Stimulated activated CD8-positive, alpha-beta memory T cell treated with anti-CD3 and anti-CD28 coated beads, Interleukin-15, amount 100 ng/mL, for 1 hour (primary cell): ENCODE measurements around the gene ATXN7L1.
A peak's percentile ranks its signal among the peaks of the same experiment; 100 is the strongest.
"Not testable (repeated sequence)": the region's sequence is repeated elsewhere in the genome, so short reads cannot be mapped to it uniquely, and the experiment has no call there.

ENCODE experiments used
- DNase-seq: peaks from one replicate; pipeline ENCODE4 v3.0.0-alpha.2; 2020; ENCODE audit warnings: low read depth

Gene ATXN7L1

GRCh38 chr7:105617280-105618015 is 259.0 kb downstream of the ATXN7L1 start:
- DNase-seq: no peak

DNA sequence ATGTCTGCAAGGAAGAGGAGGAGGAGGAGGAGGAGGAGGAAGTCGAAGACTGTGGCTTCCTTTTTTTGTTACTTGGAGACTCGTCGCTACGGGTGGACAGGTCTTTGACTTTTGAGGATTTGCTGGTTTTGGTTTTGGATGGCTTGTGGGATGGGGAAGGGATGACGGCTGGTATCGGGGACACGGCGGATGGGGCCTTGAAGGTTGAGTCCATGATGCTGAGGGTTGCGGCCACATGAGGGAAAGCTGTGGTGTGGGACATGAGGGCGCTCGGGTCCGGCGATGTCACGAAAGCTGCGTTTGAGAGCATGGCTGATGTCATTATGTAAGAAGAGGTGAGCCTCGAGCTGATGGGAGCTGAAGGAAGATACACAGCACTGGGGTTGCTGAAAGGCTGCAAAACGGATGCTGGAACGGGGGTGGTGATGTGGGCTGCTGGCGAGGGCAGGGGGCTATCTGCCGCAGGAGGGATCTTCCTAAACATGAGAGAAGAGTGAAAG is 262.0 kb downstream of the ATXN7L1 start:
- no peak for DNase-seq

DNA sequence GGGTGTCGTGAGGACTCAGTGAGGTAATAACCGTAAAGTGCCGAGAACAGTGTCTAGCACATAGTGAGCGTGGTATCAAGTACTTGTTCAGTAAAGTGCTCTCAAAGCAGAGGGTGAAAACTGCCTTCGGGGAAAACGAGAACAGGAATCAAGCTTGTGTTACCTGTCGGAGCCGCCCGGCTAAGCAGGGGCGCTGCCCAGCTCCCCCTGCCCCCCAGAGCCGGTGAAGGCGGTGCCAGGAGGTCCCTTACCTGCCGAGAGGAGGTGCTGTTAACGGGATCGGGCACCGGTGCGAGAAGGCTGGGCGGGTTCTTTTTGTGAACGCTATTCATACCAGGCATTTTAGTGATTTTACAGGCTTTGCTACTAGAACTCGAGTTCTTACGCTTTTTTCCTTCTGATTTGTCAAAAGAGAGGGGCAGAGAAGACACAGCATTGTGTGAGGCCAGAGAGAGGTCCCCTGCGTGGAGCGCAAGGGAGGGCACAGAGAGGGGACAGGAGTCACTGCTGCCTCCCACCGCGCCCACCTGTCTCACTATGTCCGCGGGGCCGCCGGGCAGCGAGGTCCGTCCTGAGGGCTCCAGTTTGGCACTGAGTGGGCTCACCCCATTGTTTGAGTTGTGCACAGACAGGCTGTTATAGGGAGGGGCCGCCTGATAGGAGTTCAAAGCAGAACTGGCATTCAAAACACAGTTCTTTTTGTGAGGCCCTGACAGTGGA is 262.6 kb downstream of the ATXN7L1 start:
- DNase-seq: no peak

DNA sequence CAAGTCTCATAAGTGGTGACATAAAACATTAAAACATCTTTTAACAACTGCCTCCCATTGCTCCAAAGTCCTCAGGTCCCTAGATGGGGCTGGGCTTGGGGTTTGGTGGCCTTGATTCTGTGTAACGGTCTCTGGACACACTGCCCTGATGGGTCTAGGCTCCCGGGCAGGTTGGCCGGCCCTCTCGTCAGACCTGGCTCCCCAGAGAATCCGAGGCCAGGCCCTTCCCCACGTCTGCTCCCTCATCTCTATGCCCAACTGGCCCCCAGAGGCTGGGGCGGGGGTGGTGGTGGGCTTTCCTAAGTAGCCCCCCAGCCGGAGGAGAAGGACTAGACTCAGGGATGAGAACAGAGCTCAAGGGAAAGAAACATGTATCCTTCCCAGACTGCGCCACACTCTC is 263.6 kb downstream of the ATXN7L1 start:
- no peak for DNase-seq

- DNase-seq: no peak
Observed at GRCh38 chr7:105611856-105612775, 264.3 kb downstream of the ATXN7L1 start.

DNA sequence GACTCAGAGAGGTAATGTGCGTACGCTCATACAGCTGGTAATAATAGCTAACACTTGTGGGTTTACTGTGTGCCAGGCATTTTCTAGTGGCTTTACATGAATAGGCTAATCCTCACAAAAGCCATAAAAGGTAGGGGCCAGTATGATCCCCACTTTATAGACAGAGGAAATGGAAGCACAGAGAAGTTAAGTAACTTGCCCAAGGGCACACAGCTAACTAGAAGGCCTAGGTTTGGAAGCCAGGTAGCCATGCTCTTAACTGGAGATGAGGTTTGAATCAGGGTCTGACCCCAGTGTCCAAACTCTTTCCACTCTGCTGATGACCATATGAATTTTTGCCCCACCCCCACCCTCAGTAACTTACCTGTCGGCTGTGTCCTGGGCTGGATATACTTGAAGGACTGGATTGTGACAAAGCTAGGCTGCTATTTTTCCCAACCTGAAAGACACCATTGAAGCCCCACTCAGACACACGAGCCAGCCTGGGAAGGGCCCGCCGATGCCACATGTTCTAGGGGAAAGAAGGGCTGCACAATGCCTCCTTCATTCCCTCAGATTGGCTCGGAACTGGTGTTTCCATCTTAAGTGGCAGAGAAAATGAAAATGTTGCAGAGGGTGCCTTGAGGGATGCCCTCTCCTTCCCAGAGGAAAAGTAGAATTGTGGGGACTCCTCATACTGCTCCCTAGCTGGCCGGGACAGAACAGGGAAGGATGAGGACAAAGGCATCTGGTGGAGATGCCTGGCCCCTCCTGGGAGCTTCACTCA is 266.1 kb downstream of the ATXN7L1 start:
- no peak for DNase-seq

DNA sequence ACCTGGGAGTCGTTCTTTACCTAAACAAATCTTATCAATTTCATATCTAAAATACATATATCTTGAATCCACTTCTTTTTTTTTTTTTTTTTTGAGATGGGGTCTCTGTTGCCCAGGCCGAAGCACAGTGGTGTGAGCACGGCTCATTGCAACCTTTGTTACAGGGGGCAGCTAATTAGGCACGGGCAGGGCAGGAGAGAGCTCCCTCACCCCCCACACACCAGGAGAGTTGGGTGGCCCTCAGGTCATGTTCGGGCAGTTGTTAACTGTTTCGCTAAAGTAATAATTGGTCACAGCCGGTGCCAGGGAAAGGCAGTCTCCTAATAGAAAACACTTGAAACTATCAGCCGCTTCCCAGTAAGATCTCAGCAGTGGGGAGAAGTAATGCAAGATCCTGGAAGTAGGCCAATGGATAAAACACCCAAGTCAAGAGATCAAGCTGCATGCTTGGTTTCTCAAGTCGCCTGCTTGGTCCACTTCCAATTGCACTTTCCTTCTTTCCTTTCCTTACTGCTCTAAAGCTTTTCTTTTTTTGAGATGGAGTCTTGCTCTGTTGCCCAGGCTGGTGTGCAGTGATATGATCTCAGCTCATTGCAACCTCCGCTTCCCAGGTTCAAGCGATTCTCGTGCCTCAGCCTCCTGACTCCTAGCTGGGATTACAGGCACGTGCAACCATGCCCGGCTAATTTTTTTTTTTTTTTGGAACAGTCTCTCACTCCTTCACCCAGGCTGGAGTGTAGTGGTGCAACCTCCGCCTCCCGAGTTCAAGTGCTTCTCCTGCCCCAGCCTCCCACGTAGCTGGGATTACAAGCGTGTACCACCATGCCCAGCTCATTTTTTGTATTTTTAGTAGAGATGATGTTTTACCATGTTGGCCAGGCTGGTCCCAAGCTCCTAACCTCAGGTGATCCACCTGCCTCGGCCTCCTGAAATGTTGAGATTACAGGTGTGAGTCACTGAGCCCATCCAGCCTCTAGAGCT is 273.8 kb downstream of the ATXN7L1 start:
- DNase-seq: no peak

- no peak for DNase-seq
Observed at GRCh38 chr7:105600720-105601550, 275.5 kb downstream of the ATXN7L1 start.

- DNase-seq: no peak
Observed at GRCh38 chr7:105599551-105599950, 276.8 kb downstream of the ATXN7L1 start.

- not testable (repeated sequence) for DNase-seq
Observed at GRCh38 chr7:105599080-105599479, 277.3 kb downstream of the ATXN7L1 start.

GRCh38 chr7:105596866-105597265 is 279.5 kb downstream of the ATXN7L1 start:
- no peak for DNase-seq

DNA sequence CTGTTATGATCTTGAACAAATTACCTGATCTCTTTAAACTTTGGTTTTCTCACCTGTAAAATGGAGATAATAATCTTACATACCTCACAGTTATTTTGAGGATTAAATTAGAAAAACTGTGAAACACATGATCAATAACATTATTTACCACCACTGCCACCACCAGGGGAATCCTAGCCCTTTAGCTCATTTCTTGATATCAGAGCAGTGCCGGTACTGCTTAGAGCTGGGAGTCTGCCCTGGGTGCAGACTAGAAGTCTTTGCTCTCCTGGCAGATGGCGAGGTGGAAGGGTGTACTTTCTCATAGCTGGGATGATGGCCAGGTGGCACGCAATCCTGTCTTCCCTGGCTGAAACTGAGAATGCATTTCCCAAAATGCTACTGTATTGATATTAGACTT is 282.4 kb downstream of the ATXN7L1 start:
- no peak for DNase-seq

- DNase-seq: no peak
Observed at GRCh38 chr7:105591522-105591921, 284.9 kb downstream of the ATXN7L1 start.

DNA sequence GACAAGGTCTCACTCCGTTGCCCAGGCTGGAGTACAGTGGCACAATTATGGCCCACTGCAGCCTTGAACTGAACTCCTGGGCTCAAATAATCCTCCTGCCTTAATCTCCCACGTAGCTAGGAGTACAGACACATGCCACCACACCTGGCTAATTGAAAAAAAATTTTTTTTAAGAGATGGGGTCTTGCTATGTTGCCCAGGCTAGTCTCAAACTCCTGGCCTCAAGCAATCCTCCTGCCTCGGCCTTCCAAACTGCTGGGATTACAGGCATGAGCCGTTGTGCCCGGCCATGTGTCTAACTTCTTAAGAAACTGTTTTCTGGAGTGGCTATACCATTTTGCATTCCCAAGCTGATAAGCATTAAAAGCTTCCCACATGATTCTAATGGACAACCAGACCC is 285.6 kb downstream of the ATXN7L1 start:
- no peak for DNase-seq

DNA sequence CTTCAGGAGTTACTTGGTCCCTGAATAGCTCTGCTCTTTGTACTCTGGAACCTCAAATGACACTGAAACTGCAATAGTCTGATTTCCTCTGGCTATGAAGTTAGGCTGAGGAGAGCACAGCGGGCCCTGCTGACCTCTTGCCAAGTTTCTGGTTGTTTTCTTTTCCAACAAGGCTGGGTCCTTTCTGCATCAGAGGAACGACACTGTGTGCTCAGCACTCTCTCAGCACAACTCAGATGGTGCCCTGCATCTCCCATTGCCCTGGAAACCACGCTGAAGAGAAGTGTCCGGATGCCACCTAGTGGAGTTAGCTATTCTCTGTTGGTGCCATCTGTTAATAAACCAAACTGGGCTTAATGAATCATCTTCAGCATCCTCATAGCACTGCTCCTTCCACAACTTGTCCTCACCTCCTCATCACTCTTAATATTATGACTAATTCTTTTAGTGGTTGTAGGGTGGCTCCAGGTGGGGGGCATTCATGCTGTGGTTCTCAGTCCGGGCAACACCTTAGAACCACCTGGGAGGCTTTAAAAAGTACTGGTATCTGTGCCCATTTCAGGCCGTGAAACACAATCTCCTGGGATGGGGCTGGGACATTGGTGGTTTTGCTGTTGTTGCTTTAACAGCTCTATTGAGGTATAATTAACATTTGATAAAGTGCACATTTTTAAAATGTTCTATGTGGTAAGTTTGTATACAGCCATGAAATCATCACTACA is 286.9 kb downstream of the ATXN7L1 start:
- DNase-seq: peak; percentile 19

GRCh38 chr7:105587909-105588635 is 288.3 kb downstream of the ATXN7L1 start:
- no peak for DNase-seq

DNA sequence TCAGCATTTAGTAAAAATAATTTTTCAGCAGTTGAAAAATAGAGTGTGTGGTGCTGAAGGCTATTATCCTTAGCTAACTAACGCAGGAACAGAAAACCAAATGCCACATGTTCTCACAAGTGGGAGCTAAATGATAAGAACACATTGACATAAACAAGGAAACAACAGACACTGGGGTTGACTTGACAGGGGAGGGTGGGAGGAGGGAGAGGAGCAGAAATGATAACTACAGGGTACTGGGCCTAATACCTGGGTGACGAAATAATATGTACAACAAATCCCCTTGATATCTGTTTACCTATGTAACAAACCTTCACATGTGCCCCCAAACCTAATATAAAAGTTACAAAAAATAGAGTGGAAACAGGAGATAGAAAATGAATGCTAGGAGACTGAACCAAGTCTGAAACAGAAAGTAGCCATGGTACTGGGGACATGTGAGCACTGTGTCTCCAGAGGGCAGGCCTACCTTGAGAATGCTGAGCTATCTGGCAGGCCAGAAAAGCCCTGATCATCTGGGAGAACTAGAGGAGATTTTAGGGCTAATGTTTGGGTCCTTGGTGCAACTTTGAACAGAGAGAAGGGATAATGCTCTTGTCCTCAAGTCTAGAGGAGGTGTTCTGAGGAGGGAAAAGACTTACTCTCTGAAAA is 290.4 kb downstream of the ATXN7L1 start:
- DNase-seq: no peak

GRCh38 chr7:105584165-105584564 is 292.2 kb downstream of the ATXN7L1 start:
- DNase-seq: no peak
